ENCODE results near the gene RAB28. TPM values are rescaled to one million over a fixed set of nuclear protein-coding genes. Genes with fewer than 3 reads are reported as not detected.

RAB28 gene
- total RNA-seq, 1 experiment from 2014 or later = 18.6 TPM

DNA sequence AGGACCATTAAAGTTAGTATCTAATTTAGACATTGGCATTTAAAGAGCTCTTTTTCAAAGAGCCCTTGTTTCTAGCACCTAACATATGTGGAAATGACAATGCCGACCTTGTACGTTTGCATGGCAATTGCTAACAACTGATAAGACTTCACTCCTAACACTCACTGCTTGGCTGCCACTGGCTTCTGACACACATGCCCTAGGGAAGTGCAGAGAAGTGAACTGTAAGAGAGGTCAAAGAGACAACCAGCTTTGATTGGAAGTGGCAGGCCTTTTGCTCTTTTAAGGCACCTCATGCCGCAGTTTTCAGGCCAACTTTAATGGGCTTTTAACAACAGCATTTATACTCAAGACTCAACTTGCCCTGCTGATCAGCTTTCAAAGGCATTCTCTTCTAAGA, 158.4 kb downstream of the RAB28 start:
- Histone ChIP-seq H3K4me3 (no peak overlapping the region), H3K27me3 (replicated peaks) (no peaks in the 10 kb centered on the region), H3K9me3 (replicated peaks) (no peaks in the 10 kb centered on the region), H3K4me1 (replicated peaks) (no peaks in the 10 kb centered on the region), H3K36me3 (no peaks in the 10 kb centered on the region), H3K27ac (no peak overlapping the region)
- DNase-seq (ENCODE audit: low read depth in 1 of 2, low spot score in 2 of 2) = no peak

DNA sequence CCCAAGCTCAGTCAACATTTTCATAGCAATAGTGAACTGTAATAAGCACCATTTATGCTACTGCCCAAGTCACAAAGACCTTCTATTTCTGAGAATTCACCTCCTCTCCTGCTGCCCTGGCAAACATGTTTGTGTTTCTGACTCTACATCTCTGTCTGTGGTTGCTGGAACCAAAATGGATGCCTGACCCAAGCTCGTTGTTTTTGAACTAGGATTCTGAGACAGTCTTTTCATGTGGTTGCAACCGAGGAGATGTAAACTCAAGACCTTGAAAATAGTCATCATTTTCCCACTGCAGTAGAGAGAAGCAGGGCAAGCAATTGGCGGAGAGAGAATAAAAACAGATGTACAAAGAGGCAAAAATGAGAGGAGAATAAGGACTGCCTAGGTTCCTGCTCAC, 160.2 kb downstream of the RAB28 start:
- no peak for DNase-seq (ENCODE audit: low read depth in 1 of 2, low spot score in 2 of 2)
- H3K4me3 ChIP-seq = no peak overlapping the region
- H3K27me3 ChIP-seq (replicated peaks) = no peaks in the 10 kb centered on the region
- no peaks in the 10 kb centered on the region for H3K4me1 ChIP-seq (replicated peaks)
- H3K9me3 ChIP-seq (replicated peaks) = no peaks in the 10 kb centered on the region
- no peak overlapping the region for H3K27ac ChIP-seq
- no peaks in the 10 kb centered on the region for H3K36me3 ChIP-seq

DNA sequence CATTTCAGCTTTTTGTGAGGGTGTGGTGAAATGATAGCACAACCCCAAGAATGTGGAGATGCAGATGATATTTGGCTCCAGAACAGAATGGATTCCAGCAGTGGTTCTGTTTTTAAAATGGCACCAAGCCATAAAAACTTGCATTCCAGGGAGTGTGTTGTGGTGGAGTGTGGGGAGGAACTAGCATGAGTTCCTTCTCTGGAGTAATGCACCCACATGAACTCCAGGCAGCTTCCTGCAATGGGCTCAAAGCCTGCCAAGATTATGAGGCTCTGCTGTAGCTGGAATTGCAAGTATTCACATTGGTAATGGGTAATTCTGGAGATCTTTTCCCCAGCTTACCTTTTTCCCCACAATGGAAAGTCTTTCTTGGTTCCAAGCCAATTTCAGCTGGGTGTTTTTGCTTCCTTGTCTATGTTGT, 161.4 kb downstream of the RAB28 start:
- Histone ChIP-seq H3K27ac (no peak overlapping the region), H3K27me3 (replicated peaks) (no peaks in the 10 kb centered on the region), H3K4me1 (replicated peaks) (no peaks in the 10 kb centered on the region), H3K36me3 (no peaks in the 10 kb centered on the region), H3K4me3 (no peak overlapping the region), H3K9me3 (replicated peaks) (no peaks in the 10 kb centered on the region)
- DNase-seq (ENCODE audit: low read depth in 1 of 2, low spot score in 2 of 2) = peak in 1 of 2 experiments; percentile 44

Other genes with a start within 250 kb of the RAB28 start
- 2.8 and 3.1 TPM in 2 replicates for gene NKX3-2, start 60.2 kb upstream of the RAB28 start, total RNA-seq (2014; rRNA removed; shearing (Covaris generic))
- 4.5 and 10.3 TPM in 2 replicates for gene BOD1L1, start 143.4 kb upstream of the RAB28 start, total RNA-seq (2014; rRNA removed; shearing (Covaris generic))